IPS-20b (cell line): ENCODE data around the gene CUEDC2.
A peak's percentile ranks its signal among the peaks of the same experiment; 100 is the strongest.

Experiments
- H3K27ac ChIP-seq: one replicate; pipeline ENCODE4 v1.5.1; 2013; ENCODE audit warnings: low read length
- H3K27me3 ChIP-seq: 2 replicates; pipeline ENCODE4 v1.6.1; 2013; ENCODE audit warnings: mild to moderate bottlenecking, low read length, inconsistent platforms; ENCODE audit not compliant: insufficient read depth
- H3K36me3 ChIP-seq: 2 replicates; pipeline ENCODE4 v1.6.1; 2013; ENCODE audit warnings: low read depth, mild to moderate bottlenecking, inconsistent platforms, low read length, moderate library complexity; ENCODE audit not compliant: insufficient read depth
- H3K4me1 ChIP-seq: 2 replicates; pipeline ENCODE4 v1.6.1; 2013; ENCODE audit warnings: mild to moderate bottlenecking, control low read depth, inconsistent platforms, low read length, moderate library complexity; ENCODE audit not compliant: insufficient read depth
- H3K4me3 ChIP-seq: 2 replicates; pipeline ENCODE4 v1.5.1; 2013; ENCODE audit warnings: mild to moderate bottlenecking, low read length, inconsistent platforms
- H3K9ac ChIP-seq: 2 replicates; pipeline ENCODE4 v1.6.1; 2013; ENCODE audit warnings: low read depth, mild to moderate bottlenecking, inconsistent platforms, low read length, moderate library complexity
- H3K9me3 ChIP-seq: 2 replicates; pipeline ENCODE4 v1.6.1; 2013; ENCODE audit warnings: mild to moderate bottlenecking, low read depth, low read length, inconsistent platforms; ENCODE audit not compliant: insufficient read depth

Gene CUEDC2

GRCh38 chr10:102434394-102435132, 2.2 kb upstream of the CUEDC2 start:
- peaks cover 48% of the 10 kb centered on the region for H3K27me3 ChIP-seq
- H3K9me3 ChIP-seq, result no peaks in the 10 kb centered on the region
- H3K9ac ChIP-seq, result no peak overlapping the region
- H3K4me3 ChIP-seq, result peak overlapping the region; percentile 63; the same call in 1 of the 2 replicates
- peaks cover 11% of the 10 kb centered on the region for H3K4me1 ChIP-seq
- H3K36me3 ChIP-seq, result no peaks in the 10 kb centered on the region
- no peak overlapping the region for H3K27ac ChIP-seq

- Histone ChIP-seq H3K36me3 (no peaks in the 10 kb centered on the region), H3K9ac (no peak overlapping the region), H3K27ac (no peak overlapping the region), H3K4me1 (peaks cover 11% of the 10 kb centered on the region), H3K27me3 (peaks cover 48% of the 10 kb centered on the region), H3K4me3 (no peak overlapping the region), H3K9me3 (no peaks in the 10 kb centered on the region)
Observed at GRCh38 chr10:102433619-102434046, 1.3 kb upstream of the CUEDC2 start.

GRCh38 chr10:102431452-102432124, 786 bp downstream of the CUEDC2 start:
- peaks cover 40% of the 10 kb centered on the region for H3K27me3 ChIP-seq
- peak overlapping the region; percentile 98 for H3K4me3 ChIP-seq
- peak overlapping the region; percentile 97 for H3K9ac ChIP-seq
- no peaks in the 10 kb centered on the region for H3K9me3 ChIP-seq
- H3K27ac ChIP-seq, result peak overlapping the region; percentile 76
- H3K4me1 ChIP-seq, result peaks cover 11% of the 10 kb centered on the region
- H3K36me3 ChIP-seq, result no peaks in the 10 kb centered on the region

- no peaks in the 10 kb centered on the region for H3K36me3 ChIP-seq
- H3K9ac ChIP-seq, result no peak overlapping the region
- H3K27me3 ChIP-seq, result peaks cover 18% of the 10 kb centered on the region
- H3K4me3 ChIP-seq, result no peak overlapping the region
- H3K9me3 ChIP-seq, result no peaks in the 10 kb centered on the region
- H3K27ac ChIP-seq, result no peak overlapping the region
- peaks cover 4% of the 10 kb centered on the region; the same call in 1 of the 2 replicates for H3K4me1 ChIP-seq
Observed at GRCh38 chr10:102429468-102429867, 2.9 kb downstream of the CUEDC2 start.

GRCh38 chr10:102426803-102427287, 5.5 kb downstream of the CUEDC2 start:
- H3K4me3 ChIP-seq, result no peak overlapping the region
- peaks cover 13% of the 10 kb centered on the region for H3K36me3 ChIP-seq
- no peak overlapping the region for H3K27ac ChIP-seq
- peaks cover 11% of the 10 kb centered on the region for H3K27me3 ChIP-seq
- peaks cover 4% of the 10 kb centered on the region; the same call in 1 of the 2 replicates for H3K4me1 ChIP-seq
- H3K9ac ChIP-seq, result no peak overlapping the region
- no peaks in the 10 kb centered on the region for H3K9me3 ChIP-seq

- Histone ChIP-seq H3K27ac (no peak overlapping the region), H3K9ac (no peak overlapping the region), H3K4me1 (no peaks in the 10 kb centered on the region), H3K36me3 (peaks cover 13% of the 10 kb centered on the region), H3K27me3 (peaks cover 15% of the 10 kb centered on the region), H3K9me3 (no peaks in the 10 kb centered on the region), H3K4me3 (no peak overlapping the region)
Observed at GRCh38 chr10:102425444-102425843, 6.9 kb downstream of the CUEDC2 start.

- no peak overlapping the region for H3K9ac ChIP-seq
- H3K27me3 ChIP-seq, result peaks cover 15% of the 10 kb centered on the region
- H3K36me3 ChIP-seq, result peaks cover 13% of the 10 kb centered on the region
Observed at GRCh38 chr10:102424916-102425315, 7.5 kb downstream of the CUEDC2 start.

GRCh38 chr10:102424145-102424544, 8.2 kb downstream of the CUEDC2 start:
- Histone ChIP-seq H3K9ac (no peak overlapping the region), H3K27ac (no peak overlapping the region), H3K4me1 (no peaks in the 10 kb centered on the region; the same call in 1 of the 2 replicates), H3K27me3 (peaks cover 16% of the 10 kb centered on the region), H3K9me3 (no peaks in the 10 kb centered on the region), H3K36me3 (peaks cover 13% of the 10 kb centered on the region), H3K4me3 (no peak overlapping the region)

More at GRCh38 chr10:102424916-102425315, 7.5 kb downstream of the CUEDC2 start:
- Histone ChIP-seq H3K4me3 (no peak overlapping the region), H3K27ac (no peak overlapping the region), H3K4me1 (no peaks in the 10 kb centered on the region), H3K9me3 (no peaks in the 10 kb centered on the region)

- Histone ChIP-seq H3K27ac (no peak overlapping the region), H3K9ac (no peak overlapping the region)
Observed at GRCh38 chr10:102423372-102423968, 8.9 kb downstream of the CUEDC2 start.

GRCh38 chr10:102422545-102423129, 9.7 kb downstream of the CUEDC2 start:
- no peaks in the 10 kb centered on the region for H3K9me3 ChIP-seq
- peak overlapping the region; percentile 90 for H3K4me3 ChIP-seq
- peaks cover 13% of the 10 kb centered on the region for H3K36me3 ChIP-seq
- peaks cover 5% of the 10 kb centered on the region for H3K4me1 ChIP-seq
- peaks cover 28% of the 10 kb centered on the region for H3K27me3 ChIP-seq
- H3K9ac ChIP-seq, result no peak overlapping the region
- H3K27ac ChIP-seq, result no peak overlapping the region

More at GRCh38 chr10:102423372-102423968, 8.9 kb downstream of the CUEDC2 start:
- peaks cover 20% of the 10 kb centered on the region for H3K27me3 ChIP-seq
- no peak overlapping the region for H3K4me3 ChIP-seq
- peaks cover 13% of the 10 kb centered on the region for H3K36me3 ChIP-seq
- H3K4me1 ChIP-seq, result no peaks in the 10 kb centered on the region; the same call in 1 of the 2 replicates
- no peaks in the 10 kb centered on the region for H3K9me3 ChIP-seq

GRCh38 chr10:102421757-102422512, 10.4 kb downstream of the CUEDC2 start:
- H3K36me3 ChIP-seq, result peaks cover 13% of the 10 kb centered on the region
- H3K27ac ChIP-seq, result no peak overlapping the region
- H3K9me3 ChIP-seq, result no peaks in the 10 kb centered on the region
- H3K4me3 ChIP-seq, result peak overlapping the region; percentile 90
- peaks cover 29% of the 10 kb centered on the region for H3K27me3 ChIP-seq
- peaks cover 5% of the 10 kb centered on the region for H3K4me1 ChIP-seq
- H3K9ac ChIP-seq, result peak overlapping the region; percentile 79; the same call in 1 of the 2 replicates
